ENCODE measurements around the gene DCAF11. TPM values are rescaled to one million over a fixed set of nuclear protein-coding genes. Genes with fewer than 3 reads are reported as not detected.

Gene DCAF11
- total RNA-seq, 3 donors from 2014 or later = 78.6 to 81.6 (median 80.9) TPM

- no peak for TF ChIP-seq POLR2A (IDR thresholded peaks at IDR 0.05)
- TF ChIP-seq POLR2AphosphoS5 (IDR thresholded peaks at IDR 0.05) = peak in 2 of 3 donors; percentile 22 to 39
- peak in 1 of 3 donors; percentile 2 for TF ChIP-seq CTCF (IDR thresholded peaks at IDR 0.05)
- no peaks in the 10 kb centered on the region for H3K27me3 ChIP-seq
- no peaks in the 10 kb centered on the region for H3K9me3 ChIP-seq
- H3K36me3 ChIP-seq = peaks cover 11% of the 10 kb centered on the region
- H3K4me3 ChIP-seq = peak within 1 kb of the TSS; percentile 87 to 95 (median 94)
- H3K27ac ChIP-seq = peak within 1 kb of the TSS; percentile 86 to 94
- peak; percentile 98 for DNase-seq (ENCODE audit: low spot score in 2 of 2)
- H3K4me1 ChIP-seq = peaks cover 4 to 9% of the 10 kb centered on the region in 2 donors
- intact Hi-C loops (cut with DNase I; ENCODE audit: low total_unique reads) = no loop called here
Observed at GRCh38 chr14:24146978-24147760, 32.6 kb downstream of the DCAF11 start, which contains the start of gene RNF31. TSS of gene RNF31 (plus strand) at chr14:24147498. CDS start at chr14:24147699, 201 bp downstream.

GRCh38 chr14:24147761-24148428 lies 33.3 kb downstream of the DCAF11 start:
- no peaks in the 10 kb centered on the region for H3K27me3 ChIP-seq
- no peak for TF ChIP-seq POLR2AphosphoS5 (IDR thresholded peaks at IDR 0.05)
- no peak for TF ChIP-seq POLR2A (IDR thresholded peaks at IDR 0.05)
- TF ChIP-seq CTCF (IDR thresholded peaks at IDR 0.05) = no peak
- H3K4me3 ChIP-seq = peak overlapping the region; percentile 87 to 95 (median 94)
- intact Hi-C loops (cut with DNase I; ENCODE audit: low total_unique reads) = no loop called here
- peak overlapping the region; percentile 86 to 94 for H3K27ac ChIP-seq
- peaks cover 11% of the 10 kb centered on the region for H3K36me3 ChIP-seq
- peaks cover 4 to 9% of the 10 kb centered on the region in 2 donors for H3K4me1 ChIP-seq
- no peaks in the 10 kb centered on the region for H3K9me3 ChIP-seq
- no peak for DNase-seq (ENCODE audit: low spot score in 2 of 2)

GRCh38 chr14:24149302-24149969 lies 34.9 kb downstream of the DCAF11 start:
- no peak overlapping the region for H3K4me3 ChIP-seq
- no peaks in the 10 kb centered on the region for H3K9me3 ChIP-seq
- H3K27ac ChIP-seq = no peak overlapping the region
- intact Hi-C loops (cut with DNase I; ENCODE audit: low total_unique reads) = no loop called here
- TF ChIP-seq POLR2AphosphoS5 (IDR thresholded peaks at IDR 0.05) (no peak), CTCF (IDR thresholded peaks at IDR 0.05) (no peak)
- DNase-seq (ENCODE audit: low spot score in 2 of 2) = no peak
- peaks cover 11% of the 10 kb centered on the region for H3K36me3 ChIP-seq
- H3K4me1 ChIP-seq = peaks cover 4 to 9% of the 10 kb centered on the region in 2 donors
- no peaks in the 10 kb centered on the region for H3K27me3 ChIP-seq

GRCh38 chr14:24150061-24150460 lies 35.5 kb downstream of the DCAF11 start:
- Histone ChIP-seq H3K4me3 (no peak overlapping the region), H3K9me3 (no peaks in the 10 kb centered on the region), H3K4me1 (peaks cover 4 to 9% of the 10 kb centered on the region in 2 donors), H3K27me3 (no peaks in the 10 kb centered on the region), H3K27ac (no peak overlapping the region), H3K36me3 (peaks cover 11% of the 10 kb centered on the region)
- no peak for DNase-seq (ENCODE audit: low spot score in 2 of 2)
- TF ChIP-seq POLR2A (IDR thresholded peaks at IDR 0.05) (no peak), CTCF (IDR thresholded peaks at IDR 0.05) (no peak), POLR2AphosphoS5 (IDR thresholded peaks at IDR 0.05) (no peak)
- intact Hi-C loops (cut with DNase I; ENCODE audit: low total_unique reads) = no loop called here

Data from breast epithelium (tissue), 4 donors.